Measurements from ENCODE around the gene XRCC6.
"Not testable (repeated sequence)": the region's sequence is repeated elsewhere in the genome, so short reads cannot be mapped to it uniquely, and the experiment has no call there.

The XRCC6 gene

DNA sequence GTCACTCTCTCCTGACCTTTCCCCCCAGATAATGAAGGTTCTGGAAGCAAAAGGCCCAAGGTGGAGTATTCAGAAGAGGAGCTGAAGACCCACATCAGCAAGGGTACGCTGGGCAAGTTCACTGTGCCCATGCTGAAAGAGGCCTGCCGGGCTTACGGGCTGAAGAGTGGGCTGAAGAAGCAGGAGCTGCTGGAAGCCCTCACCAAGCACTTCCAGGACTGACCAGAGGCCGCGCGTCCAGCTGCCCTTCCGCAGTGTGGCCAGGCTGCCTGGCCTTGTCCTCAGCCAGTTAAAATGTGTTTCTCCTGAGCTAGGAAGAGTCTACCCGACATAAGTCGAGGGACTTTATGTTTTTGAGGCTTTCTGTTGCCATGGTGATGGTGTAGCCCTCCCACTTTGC is 42.5 kb downstream of the XRCC6 start:
- H3K4me1 ChIP-seq (ENCODE audit: control insufficient read depth, insufficient read depth, low read length, poor library complexity, severe bottlenecking); H3K4me3 ChIP-seq (ENCODE audit: extremely low read depth, insufficient read depth, low read length, poor library complexity, severe bottlenecking); H3K9me3 ChIP-seq (ENCODE audit: control insufficient read depth, low read length); H3K27ac ChIP-seq (ENCODE audit: low read depth, low read length, severe bottlenecking): not testable (repeated sequence)
- 100% methylated on average over 4 of the region's 9 CpGs; no CpG with 5 or more reads in 1 of the 2 experiments for WGBS, 2 experiments (ENCODE audit: insufficient coverage in 2 of 2)
- H3K36me3 ChIP-seq (ENCODE audit: control insufficient read depth, insufficient read depth, low read length) = peaks cover 69% of the 10 kb centered on the region

DNA sequence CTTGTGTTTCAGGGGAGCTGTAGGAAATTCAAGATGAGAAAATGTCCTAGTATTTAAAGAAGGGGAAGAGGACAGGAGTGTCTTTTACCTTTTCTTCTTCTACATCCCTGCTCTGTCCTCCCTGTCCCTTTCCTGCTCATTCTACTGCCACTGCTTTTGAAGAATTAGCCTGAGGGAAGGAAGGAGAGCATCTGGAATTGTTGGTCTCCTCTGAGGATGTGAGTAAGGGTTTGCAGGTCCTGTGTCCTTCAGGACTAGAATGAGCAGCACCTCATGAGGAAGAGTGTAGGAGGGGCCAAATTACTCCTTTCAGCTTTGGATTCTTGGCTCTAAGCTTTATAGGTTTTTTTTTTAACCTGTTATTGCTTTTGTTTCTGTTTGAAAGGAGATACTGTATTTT is 43.4 kb downstream of the XRCC6 start:
- Histone ChIP-seq H3K4me1 (ENCODE audit: control insufficient read depth, insufficient read depth, low read length, poor library complexity, severe bottlenecking) (peaks cover 9% of the 10 kb centered on the region), H3K27ac (ENCODE audit: low read depth, low read length, severe bottlenecking) (no peak overlapping the region), H3K4me3 (ENCODE audit: extremely low read depth, insufficient read depth, low read length, poor library complexity, severe bottlenecking) (no peak overlapping the region), H3K36me3 (ENCODE audit: control insufficient read depth, insufficient read depth, low read length) (peaks cover 60% of the 10 kb centered on the region), H3K9me3 (ENCODE audit: control insufficient read depth, low read length) (no peaks in the 10 kb centered on the region)

DNA sequence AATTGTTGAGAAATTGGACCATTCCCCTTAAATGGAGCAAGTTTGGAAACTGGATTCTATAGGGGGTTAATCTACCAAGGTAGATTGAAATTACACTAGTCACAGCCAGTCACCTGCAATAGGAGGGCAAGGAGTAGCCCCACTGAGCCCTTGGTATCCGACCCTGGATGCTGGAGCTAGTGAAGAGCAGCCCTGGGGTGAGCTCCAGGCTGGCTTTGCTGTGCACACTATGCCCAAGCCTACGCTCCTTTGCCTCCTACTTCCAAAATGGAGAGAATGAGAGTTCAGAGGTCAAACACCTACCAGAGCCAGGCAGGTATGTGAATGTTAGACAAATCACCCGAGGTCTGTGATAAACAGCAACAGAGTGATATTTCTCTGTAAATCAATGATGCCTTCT is 43.9 kb downstream of the XRCC6 start:
- H3K4me3 ChIP-seq (ENCODE audit: extremely low read depth, insufficient read depth, low read length, poor library complexity, severe bottlenecking) = no peak overlapping the region
- peaks cover 55% of the 10 kb centered on the region for H3K36me3 ChIP-seq (ENCODE audit: control insufficient read depth, insufficient read depth, low read length)
- no peaks in the 10 kb centered on the region for H3K9me3 ChIP-seq (ENCODE audit: control insufficient read depth, low read length)
- no peak overlapping the region for H3K27ac ChIP-seq (ENCODE audit: low read depth, low read length, severe bottlenecking)
- WGBS, 2 experiments (ENCODE audit: insufficient coverage in 2 of 2) = 90 to 95% methylated on average over 3 of the region's 3 CpGs
- peaks cover 13% of the 10 kb centered on the region for H3K4me1 ChIP-seq (ENCODE audit: control insufficient read depth, insufficient read depth, low read length, poor library complexity, severe bottlenecking)

DNA sequence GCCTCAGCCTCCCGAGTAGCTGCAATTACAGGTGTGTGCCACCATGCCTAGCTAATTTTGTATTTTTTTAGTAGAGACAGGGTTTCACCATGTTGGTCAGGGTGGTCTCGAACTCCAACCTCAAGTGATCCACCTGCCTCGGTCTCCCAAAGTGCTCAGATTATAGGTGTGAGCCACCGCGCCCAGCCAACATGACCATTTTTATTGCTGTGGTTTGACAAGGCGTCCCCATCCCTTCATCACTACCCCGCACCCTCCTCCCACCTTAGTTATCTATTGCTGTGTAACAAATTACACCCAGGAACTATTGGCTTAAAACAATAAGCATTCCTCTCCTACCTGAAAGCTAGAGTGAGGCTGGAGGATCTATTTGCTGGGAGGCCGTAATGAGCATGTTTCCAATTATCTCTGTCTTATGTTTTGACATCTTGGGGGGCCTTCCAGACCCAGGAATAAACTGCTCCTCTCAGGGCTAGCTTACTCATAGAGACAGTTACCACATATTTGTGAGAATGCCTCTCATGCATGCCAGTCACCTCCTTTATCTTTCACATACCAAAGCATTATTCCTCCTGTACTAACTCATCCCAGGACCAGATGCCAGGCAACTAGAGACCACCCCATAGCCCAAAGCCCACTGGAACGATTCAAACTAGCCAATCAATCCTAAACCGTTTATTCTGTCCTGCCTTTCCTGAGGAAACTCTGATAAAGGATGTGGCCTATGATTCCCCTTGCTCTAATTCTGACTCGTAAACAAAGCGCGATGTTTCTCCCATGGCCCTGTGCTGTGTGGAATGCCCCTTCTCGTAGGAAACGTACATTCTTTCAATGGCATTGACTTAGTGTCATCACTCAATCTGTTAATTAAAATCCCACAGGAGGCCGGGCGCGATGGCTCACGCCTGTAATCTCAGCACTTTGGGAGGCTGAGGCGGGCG is 48.1 kb downstream of the XRCC6 start:
- peak overlapping the region; percentile 91 for H3K27ac ChIP-seq (ENCODE audit: low read depth, low read length, severe bottlenecking)
- WGBS, 2 experiments (ENCODE audit: insufficient coverage in 2 of 2) = 92 to 94% methylated on average over 19 to 20 of the region's 21 CpGs
- no peak overlapping the region for H3K4me3 ChIP-seq (ENCODE audit: extremely low read depth, insufficient read depth, low read length, poor library complexity, severe bottlenecking)

DNA sequence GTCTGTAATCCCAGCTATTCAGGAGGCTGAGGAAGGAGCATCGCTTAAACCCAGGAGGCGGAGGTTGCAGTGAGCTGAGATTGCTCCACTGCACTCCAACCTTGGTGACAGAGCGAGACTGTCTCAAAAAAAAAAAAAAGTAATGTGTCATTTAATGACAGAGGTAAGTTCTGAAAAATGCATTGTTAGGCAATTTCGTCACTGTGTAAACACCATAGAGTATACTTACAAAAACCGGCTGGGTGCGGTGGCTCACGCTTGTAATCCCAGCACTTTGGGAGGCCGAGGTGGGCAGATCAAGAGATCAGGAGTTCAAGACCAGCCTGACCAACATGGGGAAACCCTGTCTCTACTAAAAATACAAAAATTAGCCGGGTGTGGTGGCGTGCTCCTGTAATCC is 51.0 kb downstream of the XRCC6 start:
- not testable (repeated sequence) for H3K9me3 ChIP-seq (ENCODE audit: control insufficient read depth, low read length); H3K27ac ChIP-seq (ENCODE audit: low read depth, low read length, severe bottlenecking); H3K4me3 ChIP-seq (ENCODE audit: extremely low read depth, insufficient read depth, low read length, poor library complexity, severe bottlenecking)
- Histone ChIP-seq H3K36me3 (ENCODE audit: control insufficient read depth, insufficient read depth, low read length) (peaks cover 45% of the 10 kb centered on the region), H3K4me1 (ENCODE audit: control insufficient read depth, insufficient read depth, low read length, poor library complexity, severe bottlenecking) (peaks cover 17% of the 10 kb centered on the region)
- 92 to 95% methylated on average over 8 to 10 of the region's 10 CpGs for WGBS, 2 experiments (ENCODE audit: insufficient coverage in 2 of 2)

More for the DNA sequence above, 48.1 kb downstream of the XRCC6 start:
- peaks cover 37% of the 10 kb centered on the region for H3K36me3 ChIP-seq (ENCODE audit: control insufficient read depth, insufficient read depth, low read length)
- peaks cover 18% of the 10 kb centered on the region for H3K4me1 ChIP-seq (ENCODE audit: control insufficient read depth, insufficient read depth, low read length, poor library complexity, severe bottlenecking)
- H3K9me3 ChIP-seq (ENCODE audit: control insufficient read depth, low read length) = no peaks in the 10 kb centered on the region

DNA sequence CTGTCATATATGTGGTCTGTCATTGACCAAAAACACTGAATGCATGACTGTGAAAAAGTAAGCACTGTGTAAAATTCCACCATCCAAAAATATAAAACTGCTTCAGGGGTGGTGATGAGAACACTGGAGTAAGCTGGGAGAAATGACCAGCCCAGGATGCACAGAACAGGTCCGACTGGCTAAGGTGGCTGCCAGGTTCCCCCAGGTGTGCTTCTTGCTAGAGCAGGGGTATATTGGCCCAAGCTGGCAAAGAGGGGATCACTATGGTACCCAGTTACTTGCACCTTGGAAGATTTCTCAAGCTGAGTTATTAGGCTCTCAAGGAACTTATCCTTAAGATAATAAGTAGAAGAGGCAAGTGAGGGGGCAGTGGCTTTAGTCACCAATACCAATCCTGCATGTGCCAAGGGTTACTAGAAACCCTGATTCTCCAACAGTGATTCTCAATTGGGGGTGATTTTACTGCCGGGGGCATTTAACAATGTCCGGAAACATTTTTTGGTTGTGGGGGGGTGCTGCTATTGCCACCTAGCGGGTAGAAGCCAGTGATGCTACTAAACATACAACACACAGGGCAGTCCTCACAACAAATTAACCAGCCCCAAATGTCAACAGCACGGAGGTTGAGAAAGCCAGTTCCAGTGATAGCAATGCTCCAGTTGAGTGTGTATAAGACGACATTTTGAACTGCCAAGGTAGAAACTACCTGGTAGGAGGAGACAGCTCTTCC is 51.9 kb downstream of the XRCC6 start:
- H3K36me3 ChIP-seq (ENCODE audit: control insufficient read depth, insufficient read depth, low read length) = peaks cover 53% of the 10 kb centered on the region
- no peak overlapping the region for H3K4me3 ChIP-seq (ENCODE audit: extremely low read depth, insufficient read depth, low read length, poor library complexity, severe bottlenecking)
- H3K27ac ChIP-seq (ENCODE audit: low read depth, low read length, severe bottlenecking) = no peak overlapping the region
- peaks cover 17% of the 10 kb centered on the region for H3K4me1 ChIP-seq (ENCODE audit: control insufficient read depth, insufficient read depth, low read length, poor library complexity, severe bottlenecking)
- no peaks in the 10 kb centered on the region for H3K9me3 ChIP-seq (ENCODE audit: control insufficient read depth, low read length)
- WGBS, 2 experiments (ENCODE audit: insufficient coverage in 2 of 2) = 91 to 96% methylated on average over 2 to 3 of the region's 6 CpGs

DNA sequence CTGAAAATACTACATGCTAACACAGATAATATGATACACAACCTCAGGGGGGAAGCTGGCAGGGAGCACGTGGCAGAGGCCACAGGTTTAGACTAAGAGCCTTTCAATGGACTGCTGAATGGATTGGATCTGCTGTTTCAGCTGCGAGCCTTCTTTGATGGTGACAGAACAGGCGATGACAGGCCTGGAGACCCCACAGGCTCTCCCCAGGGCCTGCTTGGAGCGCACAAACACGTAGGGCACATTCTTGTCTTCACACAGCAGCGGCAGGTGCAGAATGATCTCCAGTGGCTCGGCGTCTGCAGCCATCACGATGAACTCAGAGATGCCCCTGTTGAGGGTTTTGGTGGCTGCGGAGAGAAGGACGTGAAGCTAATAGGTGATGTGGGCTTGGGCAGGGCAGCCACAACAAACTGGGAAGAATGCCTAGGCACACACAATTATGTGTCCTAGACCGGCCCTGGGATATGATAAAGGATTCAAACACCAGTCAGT is 53.8 kb downstream of the XRCC6 start:
- no peaks in the 10 kb centered on the region for H3K9me3 ChIP-seq (ENCODE audit: control insufficient read depth, low read length)
- peaks cover 8% of the 10 kb centered on the region for H3K4me1 ChIP-seq (ENCODE audit: control insufficient read depth, insufficient read depth, low read length, poor library complexity, severe bottlenecking)
- no peak overlapping the region for H3K4me3 ChIP-seq (ENCODE audit: extremely low read depth, insufficient read depth, low read length, poor library complexity, severe bottlenecking)
- 89 to 99% methylated on average over 8 to 9 of the region's 12 CpGs for WGBS, 2 experiments (ENCODE audit: insufficient coverage in 2 of 2)
- peaks cover 69% of the 10 kb centered on the region for H3K36me3 ChIP-seq (ENCODE audit: control insufficient read depth, insufficient read depth, low read length)
- no peak overlapping the region for H3K27ac ChIP-seq (ENCODE audit: low read depth, low read length, severe bottlenecking)

DNA sequence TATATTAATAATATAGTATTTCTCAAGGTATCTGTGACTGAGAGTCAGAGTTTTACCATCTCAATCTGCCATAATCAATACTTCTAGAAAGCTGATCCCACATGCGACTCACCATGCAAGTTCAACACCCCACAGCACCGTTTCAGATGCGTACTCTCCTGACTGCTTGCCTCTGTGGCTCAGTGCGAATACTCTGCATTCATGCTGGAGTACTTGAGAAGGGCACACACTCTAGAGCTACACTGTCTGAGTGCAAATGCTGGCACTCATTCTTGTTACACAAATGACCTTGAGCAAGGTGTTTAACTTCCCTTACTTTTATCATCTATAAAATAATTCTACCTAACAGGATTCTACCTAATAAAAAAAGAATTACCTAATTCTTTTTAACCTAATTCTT is 55.0 kb downstream of the XRCC6 start:
- WGBS, 2 experiments (ENCODE audit: insufficient coverage in 2 of 2) = 98 to 100% methylated on average over 4 of the region's 4 CpGs
- Histone ChIP-seq H3K4me3 (ENCODE audit: extremely low read depth, insufficient read depth, low read length, poor library complexity, severe bottlenecking) (no peak overlapping the region), H3K36me3 (ENCODE audit: control insufficient read depth, insufficient read depth, low read length) (peaks cover 82% of the 10 kb centered on the region), H3K27ac (ENCODE audit: low read depth, low read length, severe bottlenecking) (no peak overlapping the region), H3K9me3 (ENCODE audit: control insufficient read depth, low read length) (no peaks in the 10 kb centered on the region), H3K4me1 (ENCODE audit: control insufficient read depth, insufficient read depth, low read length, poor library complexity, severe bottlenecking) (no peaks in the 10 kb centered on the region)

DNA sequence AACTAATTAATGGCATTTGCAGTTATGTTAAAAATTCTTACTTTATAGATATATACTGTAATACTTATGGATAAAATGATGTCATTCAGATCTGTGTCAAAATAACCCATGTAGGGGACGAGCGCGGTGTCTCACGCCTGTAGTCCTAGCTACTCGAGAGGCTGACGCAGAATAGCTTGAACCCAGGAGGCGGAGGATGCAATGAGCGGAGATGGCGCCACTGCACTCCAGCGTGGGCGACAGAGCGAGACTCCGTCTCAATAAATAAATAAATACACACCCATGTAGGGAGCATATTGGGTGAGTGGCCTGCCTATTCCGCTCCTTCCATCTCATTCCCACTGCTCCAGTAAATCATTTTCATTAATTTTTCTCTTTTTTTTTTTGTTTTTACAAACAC is 60.5 kb downstream of the XRCC6 start:
- Histone ChIP-seq H3K4me1 (ENCODE audit: control insufficient read depth, insufficient read depth, low read length, poor library complexity, severe bottlenecking) (peaks cover 3% of the 10 kb centered on the region), H3K36me3 (ENCODE audit: control insufficient read depth, insufficient read depth, low read length) (peaks cover 56% of the 10 kb centered on the region), H3K9me3 (ENCODE audit: control insufficient read depth, low read length) (no peaks in the 10 kb centered on the region), H3K4me3 (ENCODE audit: extremely low read depth, insufficient read depth, low read length, poor library complexity, severe bottlenecking) (peak overlapping the region; percentile 53), H3K27ac (ENCODE audit: low read depth, low read length, severe bottlenecking) (no peak overlapping the region)
- 74 to 94% methylated on average over 6 to 10 of the region's 14 CpGs for WGBS, 2 experiments (ENCODE audit: insufficient coverage in 2 of 2)

DNA sequence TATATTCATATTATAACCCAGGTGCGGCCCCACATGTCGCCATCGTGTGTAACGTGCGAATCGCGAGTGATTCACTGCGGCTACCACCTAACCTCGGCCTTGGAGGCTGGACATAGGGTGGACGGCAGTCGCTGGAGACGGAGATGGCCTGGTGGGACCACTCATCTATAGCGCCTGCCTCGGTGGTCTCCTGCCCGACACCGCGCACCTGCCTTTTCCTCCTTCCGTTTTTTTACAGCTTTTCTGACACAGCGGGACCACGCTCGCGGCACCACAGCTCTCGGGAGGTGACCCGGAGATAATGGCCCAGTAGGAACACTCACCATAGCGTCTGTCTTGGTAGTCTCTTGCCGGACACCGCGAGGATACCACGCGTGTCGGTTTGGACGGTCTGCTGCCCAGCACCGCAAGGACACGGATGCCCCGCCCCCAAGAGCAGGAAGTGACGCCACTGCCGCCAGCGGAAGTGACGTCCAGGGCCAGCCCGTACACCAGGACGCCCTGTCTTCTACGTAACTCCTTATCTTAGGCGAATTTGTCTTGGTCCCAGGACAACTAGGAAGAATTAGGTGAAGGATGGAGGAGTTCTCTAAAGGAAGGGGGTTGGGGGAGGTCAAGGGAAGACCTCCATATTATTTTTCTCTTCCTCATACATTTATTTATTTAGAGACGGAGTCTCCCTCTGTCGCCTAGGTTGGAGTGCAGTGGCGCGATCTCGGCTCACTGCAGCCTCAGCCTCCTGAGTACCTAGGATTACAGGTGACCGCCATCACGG is 61.1 kb downstream of the XRCC6 start:
- H3K9me3 ChIP-seq (ENCODE audit: control insufficient read depth, low read length) = no peaks in the 10 kb centered on the region
- peaks cover 3% of the 10 kb centered on the region for H3K4me1 ChIP-seq (ENCODE audit: control insufficient read depth, insufficient read depth, low read length, poor library complexity, severe bottlenecking)
- WGBS, 2 experiments (ENCODE audit: insufficient coverage in 2 of 2) = 39 to 56% methylated on average over 30 to 41 of the region's 50 CpGs
- H3K27ac ChIP-seq (ENCODE audit: low read depth, low read length, severe bottlenecking) = peak overlapping the region; percentile 62
- peaks cover 50% of the 10 kb centered on the region for H3K36me3 ChIP-seq (ENCODE audit: control insufficient read depth, insufficient read depth, low read length)
- peak overlapping the region; percentile 53 for H3K4me3 ChIP-seq (ENCODE audit: extremely low read depth, insufficient read depth, low read length, poor library complexity, severe bottlenecking)

Data from mesodermal cell (in vitro differentiated cells).